PC-3 (cell line): ENCODE data around the gene OMP.

Experiments
- EZH2 ChIP-seq: fragments of 300-600 bp; sonication (generic); IDR thresholded peaks from one replicate; pipeline ENCODE4 v1.6.1; 2017; ENCODE audit warnings: antibody characterized with exemption, mild to moderate bottlenecking, low read length; ENCODE audit not compliant: unreplicated experiment
- EZH2phosphoT487 ChIP-seq: fragments of 300-600 bp; sonication (generic); IDR thresholded peaks from 2 replicates; pipeline ENCODE4 v1.6.1; 2018; ENCODE audit warnings: mild to moderate bottlenecking, antibody characterized with exemption, low read length, borderline replicate concordance
- TF ChIP-seq, protein P1 (sequence below): fragments of 300-600 bp; sonication (generic); conservative IDR thresholded peaks from 2 replicates; pipeline ENCODE4 v1.5.1; 2017; ENCODE audit warnings: antibody characterized with exemption, low read depth, mild to moderate bottlenecking, low read length

DNA sequence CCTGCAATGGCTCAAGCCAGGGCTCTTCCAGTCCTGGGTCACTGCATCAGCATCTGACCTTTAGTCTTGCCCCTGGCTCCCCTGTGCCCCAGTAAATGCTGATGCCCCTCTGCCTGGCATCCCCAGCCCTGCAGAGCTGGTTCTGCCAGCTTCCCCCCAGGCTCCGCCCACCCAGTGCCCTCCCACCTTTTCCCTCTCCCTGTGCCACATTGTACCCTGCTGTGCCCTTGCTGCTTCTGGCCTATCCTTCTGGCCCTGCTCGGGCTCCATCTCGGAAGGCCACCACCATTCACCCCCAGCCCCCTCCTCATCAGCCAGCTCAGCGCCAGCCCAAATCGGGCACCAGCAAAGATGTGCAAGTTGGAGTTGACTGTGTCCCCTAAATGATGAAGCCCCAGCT, 28.4 kb upstream of the OMP start:
- TF ChIP-seq, protein P1, sequence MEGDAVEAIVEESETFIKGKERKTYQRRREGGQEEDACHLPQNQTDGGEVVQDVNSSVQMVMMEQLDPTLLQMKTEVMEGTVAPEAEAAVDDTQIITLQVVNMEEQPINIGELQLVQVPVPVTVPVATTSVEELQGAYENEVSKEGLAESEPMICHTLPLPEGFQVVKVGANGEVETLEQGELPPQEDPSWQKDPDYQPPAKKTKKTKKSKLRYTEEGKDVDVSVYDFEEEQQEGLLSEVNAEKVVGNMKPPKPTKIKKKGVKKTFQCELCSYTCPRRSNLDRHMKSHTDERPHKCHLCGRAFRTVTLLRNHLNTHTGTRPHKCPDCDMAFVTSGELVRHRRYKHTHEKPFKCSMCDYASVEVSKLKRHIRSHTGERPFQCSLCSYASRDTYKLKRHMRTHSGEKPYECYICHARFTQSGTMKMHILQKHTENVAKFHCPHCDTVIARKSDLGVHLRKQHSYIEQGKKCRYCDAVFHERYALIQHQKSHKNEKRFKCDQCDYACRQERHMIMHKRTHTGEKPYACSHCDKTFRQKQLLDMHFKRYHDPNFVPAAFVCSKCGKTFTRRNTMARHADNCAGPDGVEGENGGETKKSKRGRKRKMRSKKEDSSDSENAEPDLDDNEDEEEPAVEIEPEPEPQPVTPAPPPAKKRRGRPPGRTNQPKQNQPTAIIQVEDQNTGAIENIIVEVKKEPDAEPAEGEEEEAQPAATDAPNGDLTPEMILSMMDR: no peak
- TF ChIP-seq EZH2 (no peak), EZH2phosphoT487 (no peak)
